Measurements from ENCODE around the gene NDUFB6.

- no peak for TF ChIP-seq POLR2A (IDR thresholded peaks at IDR 0.05)
- no peak for TF ChIP-seq CTCF (IDR thresholded peaks at IDR 0.05)
These were observed 47.9 kb downstream of the NDUFB6 start for GRCh38 chr9:32524892-32525708.

Measured in gastroesophageal sphincter (tissue), 3 donors.